ENCODE results near the gene KIRREL3. TPM values are rescaled to one million over a fixed set of nuclear protein-coding genes. Genes with fewer than 3 reads are reported as not detected.

The KIRREL3 gene
- total RNA-seq, 1 donor: 0.45 TPM

GRCh38 chr11:126459691-126460281 lies 540.8 kb downstream of the KIRREL3 start:
- peak; percentile 64 for DNase-seq (ENCODE audit: low read depth)
- no peak overlapping the region for H3K4me3 ChIP-seq (ENCODE audit: low read depth, low read length)
- TF ChIP-seq, protein P1, sequence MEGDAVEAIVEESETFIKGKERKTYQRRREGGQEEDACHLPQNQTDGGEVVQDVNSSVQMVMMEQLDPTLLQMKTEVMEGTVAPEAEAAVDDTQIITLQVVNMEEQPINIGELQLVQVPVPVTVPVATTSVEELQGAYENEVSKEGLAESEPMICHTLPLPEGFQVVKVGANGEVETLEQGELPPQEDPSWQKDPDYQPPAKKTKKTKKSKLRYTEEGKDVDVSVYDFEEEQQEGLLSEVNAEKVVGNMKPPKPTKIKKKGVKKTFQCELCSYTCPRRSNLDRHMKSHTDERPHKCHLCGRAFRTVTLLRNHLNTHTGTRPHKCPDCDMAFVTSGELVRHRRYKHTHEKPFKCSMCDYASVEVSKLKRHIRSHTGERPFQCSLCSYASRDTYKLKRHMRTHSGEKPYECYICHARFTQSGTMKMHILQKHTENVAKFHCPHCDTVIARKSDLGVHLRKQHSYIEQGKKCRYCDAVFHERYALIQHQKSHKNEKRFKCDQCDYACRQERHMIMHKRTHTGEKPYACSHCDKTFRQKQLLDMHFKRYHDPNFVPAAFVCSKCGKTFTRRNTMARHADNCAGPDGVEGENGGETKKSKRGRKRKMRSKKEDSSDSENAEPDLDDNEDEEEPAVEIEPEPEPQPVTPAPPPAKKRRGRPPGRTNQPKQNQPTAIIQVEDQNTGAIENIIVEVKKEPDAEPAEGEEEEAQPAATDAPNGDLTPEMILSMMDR (IDR thresholded peaks at IDR 0.05; ENCODE audit: insufficient read depth, low read length): no peak

- TF ChIP-seq, protein P1 (IDR thresholded peaks at IDR 0.05; ENCODE audit: insufficient read depth, low read length): no peak
- DNase-seq (ENCODE audit: low read depth): no peak
- H3K4me3 ChIP-seq (ENCODE audit: low read depth, low read length): no peak overlapping the region
Observed at GRCh38 chr11:126457817-126458216, 542.8 kb downstream of the KIRREL3 start.

- no peak for DNase-seq (ENCODE audit: low read depth)
- TF ChIP-seq, protein P1 (IDR thresholded peaks at IDR 0.05; ENCODE audit: insufficient read depth, low read length): no peak
- H3K4me3 ChIP-seq (ENCODE audit: low read depth, low read length): no peak overlapping the region
Observed at GRCh38 chr11:126456783-126457542, 543.6 kb downstream of the KIRREL3 start.

GRCh38 chr11:126456089-126456488 lies 544.5 kb downstream of the KIRREL3 start:
- H3K4me3 ChIP-seq (ENCODE audit: low read depth, low read length): no peak overlapping the region
- TF ChIP-seq, protein P1 (IDR thresholded peaks at IDR 0.05; ENCODE audit: insufficient read depth, low read length): no peak
- DNase-seq (ENCODE audit: low read depth): no peak

GRCh38 chr11:126452241-126453101 lies 548.1 kb downstream of the KIRREL3 start:
- TF ChIP-seq, protein P1 (IDR thresholded peaks at IDR 0.05; ENCODE audit: insufficient read depth, low read length): no peak
- DNase-seq (ENCODE audit: low read depth): peak; percentile 45
- no peak overlapping the region for H3K4me3 ChIP-seq (ENCODE audit: low read depth, low read length)

- TF ChIP-seq, protein P1 (IDR thresholded peaks at IDR 0.05; ENCODE audit: insufficient read depth, low read length): no peak
- no peak for DNase-seq (ENCODE audit: low read depth)
- H3K4me3 ChIP-seq (ENCODE audit: low read depth, low read length): no peak overlapping the region
Observed at GRCh38 chr11:126451211-126451802, 549.3 kb downstream of the KIRREL3 start.
